ENCODE measurements around the gene APOBEC3G. TPM values are rescaled to one million over a fixed set of nuclear protein-coding genes. Genes with fewer than 3 reads are reported as not detected.

The APOBEC3G gene
- polyA plus RNA-seq, 1 donor (not counting 4 experiments of a cell fraction or from before 2014, with no cell fraction given), result 7.8 TPM

- TF ChIP-seq EZH2 (IDR thresholded peaks at IDR 0.05; ENCODE audit: low read length) (no peak), CTCF (optimal IDR thresholded peaks at IDR 0.05 in 1 of 3, IDR thresholded peaks at IDR 0.05 in 1 of 3, conservative IDR thresholded peaks at IDR 0.05 in 1 of 3; ENCODE audit: extremely low read depth in 1 of 3, insufficient read depth in 2 of 3, low read length in 3 of 3) (no peak)
- H2AFZ ChIP-seq (ENCODE audit: control insufficient read depth, low read length), result peak overlapping the region; percentile 2
- no peak overlapping the region for H3K9ac ChIP-seq (ENCODE audit: control insufficient read depth, extremely low read depth, insufficient read depth, low read length)
- H3K79me2 ChIP-seq (ENCODE audit: control insufficient read depth, insufficient read depth, low read length), result no peaks in the 10 kb centered on the region
- H3K27ac ChIP-seq (ENCODE audit: control insufficient read depth, insufficient read depth, low read length), result no peak overlapping the region
- H3K4me2 ChIP-seq (ENCODE audit: control insufficient read depth, extremely low read depth, insufficient read depth, low read depth, low read length), result no peak overlapping the region
- H3K4me1 ChIP-seq (ENCODE audit: control insufficient read depth, extremely low read depth, insufficient read depth, low read length), result peaks cover 7% of the 10 kb centered on the region
- H3K36me3 ChIP-seq (ENCODE audit: control insufficient read depth in 2 of 2, extremely low read depth in 1 of 2, insufficient read depth in 2 of 2, low read length in 2 of 2), result no peaks in the 10 kb centered on the region
- H3K4me3 ChIP-seq (ENCODE audit: control insufficient read depth in 2 of 3, extremely low read depth in 1 of 3, insufficient read depth in 2 of 3, low read depth in 1 of 3, low read length in 3 of 3), result no peak overlapping the region
- H3K9me1 ChIP-seq (ENCODE audit: control insufficient read depth, extremely low read depth, insufficient read depth, low read length), result no peaks in the 10 kb centered on the region
- no peaks in the 10 kb centered on the region for H3K9me3 ChIP-seq (ENCODE audit: control insufficient read depth, low read depth, low read length)
- dilution Hi-C loops (cut with MboI; ENCODE audit: extremely low pct_ligation_motif_present, low sequenced_read_pairs), result no loop called here
- no peaks in the 10 kb centered on the region for H3K27me3 ChIP-seq (ENCODE audit: control insufficient read depth, extremely low read depth, insufficient read depth, low read length)
- no peak for DNase-seq (ENCODE audit: low read depth, low spot score)
- FAIRE-seq, result no peak
- no peaks in the 10 kb centered on the region for H4K20me1 ChIP-seq (ENCODE audit: control insufficient read depth, extremely low read depth, insufficient read depth, low read length)
Observed at GRCh38 chr22:39103431-39103830, 26.4 kb downstream of the APOBEC3G start.

- Histone ChIP-seq H2AFZ (ENCODE audit: control insufficient read depth, low read length) (no peak overlapping the region), H3K4me1 (ENCODE audit: control insufficient read depth, extremely low read depth, insufficient read depth, low read length) (peaks cover 4% of the 10 kb centered on the region), H3K79me2 (ENCODE audit: control insufficient read depth, insufficient read depth, low read length) (no peaks in the 10 kb centered on the region), H3K4me3 (ENCODE audit: control insufficient read depth in 2 of 3, extremely low read depth in 1 of 3, insufficient read depth in 2 of 3, low read depth in 1 of 3, low read length in 3 of 3) (no peak overlapping the region), H3K27ac (ENCODE audit: control insufficient read depth, insufficient read depth, low read length) (no peak overlapping the region), H3K9me3 (ENCODE audit: control insufficient read depth, low read depth, low read length) (no peaks in the 10 kb centered on the region), H4K20me1 (ENCODE audit: control insufficient read depth, extremely low read depth, insufficient read depth, low read length) (no peaks in the 10 kb centered on the region), H3K27me3 (ENCODE audit: control insufficient read depth, extremely low read depth, insufficient read depth, low read length) (no peaks in the 10 kb centered on the region), H3K9me1 (ENCODE audit: control insufficient read depth, extremely low read depth, insufficient read depth, low read length) (no peaks in the 10 kb centered on the region), H3K4me2 (ENCODE audit: control insufficient read depth, extremely low read depth, insufficient read depth, low read depth, low read length) (no peak overlapping the region), H3K36me3 (ENCODE audit: control insufficient read depth in 2 of 2, extremely low read depth in 1 of 2, insufficient read depth in 2 of 2, low read length in 2 of 2) (no peaks in the 10 kb centered on the region), H3K9ac (ENCODE audit: control insufficient read depth, extremely low read depth, insufficient read depth, low read length) (no peak overlapping the region)
- no peak for FAIRE-seq
- TF ChIP-seq CTCF (optimal IDR thresholded peaks at IDR 0.05 in 1 of 3, IDR thresholded peaks at IDR 0.05 in 1 of 3, conservative IDR thresholded peaks at IDR 0.05 in 1 of 3; ENCODE audit: extremely low read depth in 1 of 3, insufficient read depth in 2 of 3, low read length in 3 of 3) (no peak), EZH2 (IDR thresholded peaks at IDR 0.05; ENCODE audit: low read length) (no peak)
- dilution Hi-C loops (cut with MboI; ENCODE audit: extremely low pct_ligation_motif_present, low sequenced_read_pairs), result no loop called here
- DNase-seq (ENCODE audit: low read depth, low spot score), result no peak
Observed at GRCh38 chr22:39106326-39106725, 29.3 kb downstream of the APOBEC3G start.

Measured in keratinocyte (primary cell).